ENCODE results near the gene OVCA2.

OVCA2 gene

DNA sequence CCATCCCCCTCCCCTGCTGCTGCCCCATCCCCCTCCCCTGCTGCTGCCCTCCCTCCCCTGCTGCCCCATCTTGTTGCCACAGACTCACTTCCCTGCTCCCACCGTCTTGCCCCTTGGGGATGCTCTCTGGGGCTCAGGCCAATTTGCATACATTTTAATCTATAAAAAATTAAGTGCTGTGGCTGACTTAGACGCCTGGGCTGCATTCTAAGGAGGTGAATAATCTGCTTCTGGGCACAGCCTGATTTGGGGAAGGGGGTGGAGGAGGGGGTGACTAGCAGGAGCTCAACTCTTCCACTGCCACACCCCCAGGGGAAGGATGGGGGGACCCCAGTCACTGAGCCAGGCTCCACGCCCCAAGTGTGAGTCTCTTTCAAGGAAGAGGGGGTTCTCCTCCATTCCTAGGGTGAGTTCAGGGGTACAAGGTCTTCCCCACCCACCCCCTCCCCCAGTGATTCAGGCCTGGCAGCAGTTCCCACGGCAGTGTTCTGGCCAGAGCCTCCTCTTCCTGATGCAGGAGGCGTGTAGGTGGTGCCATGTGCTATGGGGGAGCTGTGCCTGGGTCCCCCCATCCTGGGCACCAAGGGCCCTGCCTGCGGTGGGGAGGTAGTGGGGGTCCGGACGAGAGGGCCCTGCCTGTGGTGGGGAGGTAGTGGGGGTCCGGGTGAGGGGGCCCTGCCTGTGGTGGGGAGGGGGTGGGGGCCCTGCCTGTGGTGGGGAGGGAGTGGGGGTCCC, 6.8 kb upstream of the OVCA2 start:
- no peak for DNase-seq (ENCODE audit: low read depth)

DNA sequence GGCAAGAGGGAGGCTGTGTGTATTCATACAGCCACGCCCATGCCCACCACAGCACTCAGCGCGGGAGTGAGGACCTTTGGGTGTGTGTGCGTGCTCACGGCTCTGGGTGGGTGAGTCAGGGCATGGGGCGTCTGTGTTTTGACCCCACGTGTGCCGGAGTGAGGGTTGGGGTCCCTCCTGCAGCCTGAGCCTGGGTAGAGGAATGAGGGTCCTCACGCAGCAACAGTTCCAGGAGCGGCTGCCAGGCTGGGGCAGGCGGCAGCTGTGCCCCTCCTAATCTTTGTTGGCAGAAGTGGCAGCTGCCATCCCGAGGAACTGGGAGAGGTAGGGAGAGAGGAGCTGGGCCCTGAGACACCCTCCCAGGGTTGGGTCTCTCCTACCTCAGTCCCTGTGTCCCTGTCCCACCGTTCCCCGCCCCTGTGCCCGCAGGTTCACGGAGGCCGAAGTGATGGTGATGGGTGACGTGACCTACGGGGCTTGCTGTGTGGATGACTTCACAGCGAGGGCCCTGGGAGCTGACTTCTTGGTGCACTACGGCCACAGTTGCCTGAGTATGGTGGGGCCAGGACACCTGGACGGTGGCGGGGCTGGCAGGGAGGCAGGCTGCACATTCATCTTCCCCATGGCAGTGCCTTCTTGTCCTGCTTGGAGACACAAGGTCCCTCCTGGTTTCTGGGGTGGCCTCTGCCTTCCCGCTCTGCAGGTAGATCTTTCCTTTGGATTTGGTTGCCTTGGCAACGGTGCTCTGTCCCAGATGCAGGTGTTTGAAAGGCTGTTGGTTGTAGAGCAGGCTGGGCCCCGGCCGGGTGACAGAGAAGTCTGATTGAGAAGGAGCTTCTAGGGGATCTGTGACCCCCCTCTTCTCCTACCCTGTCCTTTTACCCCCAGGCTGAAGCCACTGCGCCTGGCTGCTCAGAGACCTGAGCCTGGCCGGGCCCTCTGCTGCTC, 6.0 kb upstream of the OVCA2 start:
- DNase-seq (ENCODE audit: low read depth), result no peak

DNA sequence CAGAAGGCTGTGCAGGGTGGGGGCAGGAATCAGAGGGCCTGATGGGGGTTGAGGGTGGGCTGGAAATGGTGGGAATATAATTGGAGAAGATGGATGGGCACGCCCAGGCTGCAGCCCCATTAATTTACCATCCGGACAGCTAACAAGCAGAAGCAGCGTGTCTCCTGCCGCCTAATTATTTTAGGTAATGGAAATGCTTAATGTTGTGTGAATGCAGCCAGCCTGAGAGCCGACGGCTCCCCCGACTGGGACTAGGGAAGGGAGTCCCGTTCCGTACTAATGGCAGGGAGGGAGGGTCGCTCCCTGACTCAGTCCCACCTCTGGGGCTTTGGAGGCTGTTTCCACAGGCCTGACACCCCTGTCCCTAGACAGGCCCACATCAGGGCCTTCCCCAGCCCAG, 4.7 kb upstream of the OVCA2 start:
- no peak for DNase-seq (ENCODE audit: low read depth)

DNA sequence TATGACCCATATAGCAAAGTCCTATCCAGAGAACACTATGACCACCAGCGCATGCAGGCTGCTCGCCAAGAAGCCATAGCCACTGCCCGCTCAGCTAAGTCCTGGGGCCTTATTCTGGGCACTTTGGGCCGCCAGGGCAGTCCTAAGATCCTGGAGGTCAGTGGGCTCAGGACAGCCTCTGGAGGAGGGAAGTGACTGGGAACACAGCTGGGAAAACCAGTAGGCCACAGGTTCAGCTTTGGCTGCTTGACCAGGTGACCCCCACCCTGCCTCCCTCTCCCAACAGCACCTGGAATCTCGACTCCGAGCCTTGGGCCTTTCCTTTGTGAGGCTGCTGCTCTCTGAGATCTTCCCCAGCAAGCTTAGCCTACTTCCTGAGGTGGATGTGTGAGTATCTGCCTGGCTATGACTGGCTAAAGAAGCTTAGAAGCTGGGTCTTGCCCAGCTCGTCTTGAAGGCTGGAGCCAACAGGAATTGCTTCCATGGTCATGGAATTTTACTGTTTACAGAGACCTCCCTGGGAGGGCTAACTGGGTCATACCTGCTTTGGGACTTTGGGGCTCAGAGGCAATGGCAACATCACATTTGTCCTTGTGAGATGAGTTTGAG, 1.5 kb upstream of the OVCA2 start:
- no peak for DNase-seq (ENCODE audit: low read depth)

DNA sequence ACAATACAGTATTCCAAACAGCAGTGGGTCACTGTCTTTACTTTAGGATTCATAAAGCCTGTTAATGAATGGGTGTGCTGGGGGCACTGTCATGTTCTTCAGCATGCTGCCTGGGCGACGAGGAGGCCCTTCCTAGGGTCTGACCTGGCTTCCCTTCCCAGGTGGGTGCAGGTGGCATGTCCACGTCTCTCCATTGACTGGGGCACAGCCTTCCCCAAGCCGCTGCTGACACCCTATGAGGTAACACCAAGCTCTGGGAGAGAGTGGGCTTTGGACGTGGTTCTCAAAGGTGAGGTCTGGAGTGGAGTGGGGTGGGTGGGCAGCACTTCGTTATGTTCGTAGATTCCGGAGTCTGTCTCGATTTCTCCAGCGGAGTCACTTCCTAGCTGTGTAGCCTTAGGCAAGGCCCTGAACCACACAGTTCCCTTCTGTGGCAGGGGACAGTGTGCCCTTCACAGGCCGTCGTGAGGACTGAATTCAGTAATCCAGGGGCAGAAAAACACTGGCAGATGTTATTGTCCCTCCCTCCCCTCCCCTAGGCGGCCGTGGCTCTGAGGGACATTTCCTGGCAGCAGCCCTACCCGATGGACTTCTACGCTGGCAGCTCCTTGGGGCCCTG, 771 bp upstream of the OVCA2 start:
- DNase-seq (ENCODE audit: low read depth), result no peak

DNA sequence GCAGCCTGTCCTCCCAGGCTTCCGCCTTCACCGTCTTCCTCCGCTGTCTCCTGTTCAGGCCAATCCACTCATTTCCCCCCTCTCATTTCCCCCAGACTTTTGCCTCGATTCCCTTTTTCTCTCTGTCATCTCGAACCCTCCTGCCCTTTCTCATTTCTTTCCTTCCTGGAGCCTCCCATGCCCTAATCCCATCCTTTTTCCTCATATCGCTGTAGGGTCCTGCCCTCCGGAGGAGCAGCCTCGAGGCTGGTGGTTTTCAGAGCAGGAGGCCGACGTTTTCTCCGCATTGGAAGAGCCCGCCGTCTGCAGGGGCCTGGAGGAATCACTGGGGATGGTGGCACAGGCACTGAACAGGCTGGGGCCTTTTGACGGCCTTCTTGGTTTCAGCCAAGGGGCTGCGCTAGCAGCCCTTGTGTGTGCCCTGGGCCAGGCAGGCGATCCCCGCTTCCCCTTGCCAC, 597 bp downstream of the OVCA2 start:
- DNase-seq (ENCODE audit: low read depth), result no peak

DNA sequence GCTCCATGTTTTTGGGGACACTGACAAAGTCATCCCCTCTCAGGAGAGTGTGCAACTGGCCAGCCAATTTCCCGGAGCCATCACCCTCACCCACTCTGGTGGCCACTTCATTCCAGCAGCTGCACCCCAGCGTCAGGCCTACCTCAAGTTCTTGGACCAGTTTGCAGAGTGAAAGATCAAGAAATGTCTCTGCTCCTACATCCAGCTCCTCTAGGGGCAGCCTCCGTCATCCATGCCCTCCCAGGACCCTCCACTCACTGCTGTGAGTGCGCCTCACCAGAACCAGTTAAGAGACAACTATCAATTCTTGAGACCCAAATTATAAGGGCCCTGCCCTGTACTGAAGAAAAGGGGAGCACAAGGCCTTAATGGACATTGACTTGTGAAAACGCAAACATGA, 1.1 kb downstream of the OVCA2 start:
- DNase-seq (ENCODE audit: low read depth), result no peak

DNA sequence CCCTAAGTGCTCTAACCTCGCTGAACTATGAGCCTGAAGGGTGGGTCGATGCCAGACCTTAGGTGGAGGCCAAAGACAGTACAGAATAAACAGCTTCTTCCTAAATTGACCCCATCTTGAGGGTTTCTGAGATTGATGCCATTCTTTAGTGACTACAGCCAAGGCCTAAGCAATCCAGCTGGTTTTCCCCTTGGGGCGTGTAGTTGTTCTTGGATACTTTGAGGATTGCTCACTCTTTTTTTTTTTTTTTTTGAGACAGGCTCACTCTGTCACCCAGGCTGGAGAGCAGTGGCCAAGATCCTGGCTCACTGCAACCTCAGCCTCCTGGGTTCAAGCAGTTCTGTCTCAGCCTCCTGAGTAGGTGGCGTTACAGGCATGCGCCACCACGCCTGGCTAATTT, 2.0 kb downstream of the OVCA2 start:
- no peak for DNase-seq (ENCODE audit: low read depth)

DNA sequence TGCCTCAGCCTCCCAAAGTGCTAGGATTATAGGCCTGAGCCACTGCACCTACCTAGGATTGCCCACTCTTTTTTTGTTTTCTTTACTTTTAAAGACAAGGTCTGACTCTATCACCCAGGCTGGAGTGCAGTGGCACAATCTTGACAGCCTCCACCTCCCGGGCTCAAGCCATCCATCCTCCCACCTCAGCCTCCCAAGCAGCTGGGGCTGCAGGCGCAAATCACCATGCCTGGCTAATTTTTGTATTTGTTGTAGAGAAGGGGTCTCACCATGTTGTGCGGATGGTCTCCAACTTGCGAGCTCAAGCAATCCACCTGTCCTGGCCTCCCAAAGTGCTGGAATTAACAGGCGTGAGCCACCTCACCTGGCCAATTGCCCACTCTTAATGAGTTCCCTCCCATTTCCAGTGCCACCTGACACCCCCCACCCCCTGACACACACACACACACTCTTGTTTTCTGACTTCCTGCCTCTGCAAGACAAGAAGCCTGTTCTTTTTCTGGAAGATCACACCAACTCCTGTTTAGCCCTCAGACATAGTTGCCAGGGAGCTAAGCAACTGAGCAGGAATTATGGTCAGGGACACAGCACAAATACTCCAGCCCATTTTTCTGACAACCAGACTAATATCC, 2.6 kb downstream of the OVCA2 start:
- DNase-seq (ENCODE audit: low read depth), result no peak

DNA sequence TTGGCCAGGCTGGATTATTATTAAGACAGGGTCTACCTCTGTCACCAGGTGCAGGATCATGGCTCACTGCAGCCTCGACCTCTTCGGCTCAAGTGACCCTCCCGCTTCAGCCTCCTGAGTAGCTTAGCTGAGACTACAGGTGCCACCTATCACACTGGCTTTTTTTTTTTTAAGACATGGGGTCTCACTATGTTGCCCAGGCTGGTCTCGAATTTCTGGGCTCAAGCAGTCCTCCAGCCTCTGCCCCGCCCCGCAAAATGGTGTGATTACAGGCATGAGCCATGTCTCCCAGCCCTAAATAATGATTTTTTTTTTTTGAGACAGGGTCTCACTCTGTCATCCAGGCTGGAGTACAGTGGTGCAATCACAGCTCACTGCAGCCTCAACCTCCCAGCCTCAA, 5.8 kb downstream of the OVCA2 start:
- no peak for DNase-seq (ENCODE audit: low read depth)

DNA sequence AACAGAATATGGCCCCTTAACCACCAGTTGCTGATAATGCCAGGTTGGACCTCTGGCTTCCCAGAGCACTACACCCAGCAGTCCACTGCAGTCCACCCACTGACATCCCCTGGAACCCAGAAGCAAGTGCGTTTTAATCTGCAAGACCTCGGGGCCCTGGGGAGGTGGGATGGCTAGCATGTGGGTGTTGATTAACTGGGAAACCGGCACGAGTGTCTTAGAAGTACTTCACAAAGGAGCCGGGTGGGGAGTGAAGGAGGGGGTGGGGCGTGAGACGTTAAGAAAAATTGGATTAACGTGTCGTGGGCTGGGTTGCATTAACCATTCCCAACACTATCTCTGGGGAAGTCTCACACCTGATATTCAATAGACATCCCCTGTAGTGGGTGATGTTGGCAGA, 7.0 kb downstream of the OVCA2 start:
- DNase-seq (ENCODE audit: low read depth), result no peak

DNA sequence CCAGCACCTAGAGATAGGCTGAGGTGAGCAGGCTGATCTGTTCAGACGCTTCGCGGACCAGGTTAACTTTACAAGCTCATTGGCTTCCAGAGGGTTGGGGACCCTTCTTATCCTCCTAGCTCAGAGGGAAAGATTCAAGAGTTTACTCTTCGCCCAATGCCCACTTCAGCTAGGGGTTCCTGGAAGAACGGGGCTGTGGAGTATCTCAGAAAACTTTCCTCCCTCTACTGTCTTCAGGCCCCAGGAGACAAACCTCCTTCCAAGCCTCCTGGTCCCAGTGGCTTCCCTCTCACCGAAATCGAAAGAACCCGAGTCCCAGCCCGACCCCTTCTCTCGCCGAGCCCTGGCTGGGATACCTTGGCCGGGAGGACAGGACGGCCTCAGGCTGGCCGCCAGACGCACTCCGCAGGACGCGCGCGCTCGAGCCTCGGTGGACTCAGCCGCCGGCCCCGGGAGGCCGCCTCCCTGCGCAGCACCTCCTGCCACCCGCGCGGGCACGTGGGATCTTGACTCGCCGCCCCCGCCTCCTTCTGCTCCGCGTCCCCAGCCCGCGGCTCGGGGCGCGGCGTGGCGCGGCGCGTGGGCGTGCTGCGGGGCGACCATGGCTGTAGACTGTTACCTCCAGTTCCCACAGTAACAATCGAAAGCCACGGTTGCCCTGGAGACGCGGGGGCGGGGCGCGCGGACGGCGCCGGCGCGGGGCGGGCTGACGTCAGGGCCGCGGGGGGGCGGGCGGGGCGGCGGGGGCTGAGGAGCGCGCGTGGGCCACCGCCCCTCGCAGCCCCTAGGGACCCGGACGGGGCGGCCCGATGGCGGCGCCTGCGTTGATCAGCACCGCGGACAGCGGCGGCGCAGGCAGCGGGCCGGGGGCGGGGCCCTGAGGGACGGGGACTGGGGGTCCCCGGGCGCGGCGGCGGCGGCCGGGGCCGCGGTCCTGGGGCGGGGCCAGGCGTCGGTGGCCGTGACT, 7.8 kb downstream of the OVCA2 start:
- DNase-seq (ENCODE audit: low read depth), result peak; percentile 84

DNA sequence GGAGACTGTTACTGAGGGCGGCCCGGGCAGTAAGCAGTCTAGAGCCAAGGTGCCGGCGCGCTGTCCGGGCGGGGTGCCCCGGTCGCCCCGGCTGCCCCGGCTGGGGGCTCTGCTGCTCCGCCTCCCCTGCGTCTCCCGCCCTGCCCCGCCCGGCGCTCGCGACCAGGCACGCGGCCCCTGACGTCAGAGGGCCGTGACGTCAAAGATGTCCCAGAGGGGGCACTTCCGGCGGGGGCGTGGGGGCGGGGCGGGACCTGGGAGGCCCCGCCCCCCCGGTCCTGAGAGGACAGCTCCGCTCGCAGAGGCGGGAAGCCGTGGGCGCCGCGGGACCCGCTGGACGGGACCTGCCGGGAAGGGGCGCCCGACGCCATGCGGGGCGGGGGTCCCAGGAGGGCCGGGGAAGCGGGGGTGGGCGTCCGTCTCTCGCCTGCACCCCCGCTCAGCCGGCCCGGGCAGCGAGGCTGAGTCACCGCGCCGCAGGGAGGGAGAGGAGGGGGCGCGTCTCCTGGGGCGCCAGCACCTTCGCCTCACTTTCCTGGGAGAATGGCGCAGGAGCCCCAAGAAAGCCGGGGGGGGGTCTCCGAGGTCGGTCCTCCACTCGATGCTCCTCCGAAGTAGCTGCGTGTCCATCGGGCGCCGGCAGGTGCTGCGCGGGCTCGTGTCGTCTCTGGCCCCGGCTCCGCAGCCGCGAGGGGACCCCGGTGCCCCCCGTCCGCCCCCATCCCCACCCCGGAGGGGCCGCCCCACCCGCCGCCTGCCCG, 8.7 kb downstream of the OVCA2 start:
- DNase-seq (ENCODE audit: low read depth), result peak; percentile 63

DNA sequence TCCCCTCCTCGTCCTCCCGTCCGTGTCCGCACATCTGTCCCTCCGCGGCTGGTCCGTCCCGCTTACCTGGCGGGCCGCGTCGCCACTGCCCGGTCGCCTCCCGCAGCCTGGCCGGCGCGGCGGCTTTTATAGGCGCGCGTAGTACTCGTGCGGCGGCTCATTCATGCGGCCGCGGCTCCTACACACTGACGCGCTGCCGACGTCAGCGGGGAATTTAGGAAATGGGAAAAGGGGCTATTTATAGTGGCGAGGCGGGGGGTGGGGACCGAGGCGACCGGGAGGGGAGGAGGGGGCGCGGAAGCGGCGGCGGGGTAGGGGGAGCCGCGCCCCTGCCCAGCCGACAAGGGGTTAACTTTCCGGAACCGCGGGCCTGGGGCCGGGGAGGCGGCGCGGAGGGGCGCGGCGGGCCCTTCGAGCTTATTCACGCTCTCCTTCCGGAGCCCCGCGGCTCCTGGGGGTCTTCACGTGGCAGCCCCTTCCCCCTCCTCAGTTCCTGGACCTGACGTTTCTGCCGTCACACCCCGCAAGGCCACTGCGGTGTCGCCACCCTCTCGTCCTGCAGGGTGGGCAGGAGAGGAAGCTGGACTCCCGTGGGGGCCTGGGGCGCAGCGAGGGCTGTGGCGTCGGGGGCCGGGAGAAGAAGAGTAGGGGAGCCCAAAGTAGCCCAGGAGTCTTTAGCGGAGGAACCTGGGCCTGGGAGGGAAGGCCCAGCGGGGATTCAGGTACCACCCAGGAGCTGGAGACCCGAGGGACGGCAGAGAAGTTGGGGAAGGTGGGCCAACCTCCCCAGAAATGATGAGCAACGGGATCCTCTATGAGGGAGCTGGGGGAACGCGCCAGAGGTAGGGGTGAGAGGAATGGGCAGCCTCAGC, 9.5 kb downstream of the OVCA2 start:
- no peak for DNase-seq (ENCODE audit: low read depth)

DNA sequence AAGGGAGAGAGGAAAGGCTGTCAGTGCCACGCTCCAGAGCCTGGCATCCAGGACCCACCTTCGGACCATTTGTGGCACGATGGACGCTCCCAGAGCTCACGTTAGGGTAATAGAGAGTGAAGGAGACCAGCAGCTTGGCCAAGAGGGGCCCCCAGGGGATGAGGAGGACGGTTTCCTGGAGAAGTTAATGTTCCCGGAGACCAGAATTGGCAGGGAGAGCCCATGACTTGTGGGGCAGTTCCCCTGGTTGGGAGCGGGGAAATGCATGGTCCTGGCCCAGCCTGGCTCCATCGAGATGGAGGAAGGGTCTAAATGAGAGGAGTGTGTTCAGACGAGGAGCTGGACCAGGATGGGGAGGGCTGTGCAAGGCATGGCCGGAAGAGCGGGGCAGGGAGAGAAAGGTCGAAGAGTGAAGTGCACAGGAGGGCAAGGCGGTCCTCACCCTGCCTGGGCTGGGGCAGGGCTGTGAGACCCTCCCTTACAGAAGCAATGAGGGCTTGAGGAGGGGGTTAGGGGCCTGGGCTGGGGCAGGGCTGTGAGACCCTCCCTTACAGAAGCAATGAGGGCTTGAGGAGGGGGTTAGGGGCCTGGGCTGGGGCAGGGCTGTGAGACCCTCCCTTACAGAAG, 10.2 kb downstream of the OVCA2 start:
- no peak for DNase-seq (ENCODE audit: low read depth)

DNA sequence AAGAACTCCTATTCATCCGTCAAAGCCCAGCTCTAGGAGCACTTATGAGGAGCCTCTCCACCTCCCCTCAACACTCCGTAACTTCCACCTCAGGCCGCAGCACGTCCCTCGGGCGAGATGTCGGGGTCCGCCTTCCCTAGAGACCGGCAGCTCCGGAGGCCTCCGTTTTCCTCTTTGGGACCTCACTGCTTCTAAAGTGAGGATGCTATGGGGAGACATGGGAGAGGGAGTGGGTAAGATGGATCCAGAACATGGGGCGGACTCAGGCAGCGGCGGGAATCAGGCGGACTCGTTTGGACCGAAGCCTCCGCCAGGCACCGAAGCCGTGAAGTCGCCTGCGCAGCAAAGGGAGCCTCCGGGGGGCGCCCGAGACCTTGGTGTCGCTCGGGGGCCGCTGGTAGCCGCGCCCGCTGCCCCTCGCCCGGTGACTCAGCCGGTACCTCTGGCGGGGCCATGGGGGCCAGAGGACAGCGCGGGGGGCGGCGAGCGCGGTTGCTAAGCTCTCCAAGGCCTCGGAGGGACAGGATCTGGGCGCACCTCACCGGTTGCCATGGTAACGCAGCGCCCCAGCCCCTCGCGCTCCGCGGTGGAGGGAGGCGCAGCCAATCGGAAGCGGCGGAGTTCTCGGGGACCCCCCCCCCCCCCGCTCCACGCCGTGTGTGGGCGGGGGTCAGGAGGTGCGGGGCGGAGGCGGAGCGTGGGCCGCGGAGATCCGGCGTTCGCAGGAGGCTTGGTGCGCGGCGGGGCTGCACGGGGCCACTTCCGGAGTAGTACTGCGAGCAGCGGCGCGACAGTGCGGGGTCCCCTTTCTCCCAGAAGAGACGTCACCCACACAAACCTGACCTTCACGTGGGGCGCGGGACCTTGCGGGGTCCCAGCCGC, 11.8 kb downstream of the OVCA2 start:
- peak; percentile 59 for DNase-seq (ENCODE audit: low read depth)

DNA sequence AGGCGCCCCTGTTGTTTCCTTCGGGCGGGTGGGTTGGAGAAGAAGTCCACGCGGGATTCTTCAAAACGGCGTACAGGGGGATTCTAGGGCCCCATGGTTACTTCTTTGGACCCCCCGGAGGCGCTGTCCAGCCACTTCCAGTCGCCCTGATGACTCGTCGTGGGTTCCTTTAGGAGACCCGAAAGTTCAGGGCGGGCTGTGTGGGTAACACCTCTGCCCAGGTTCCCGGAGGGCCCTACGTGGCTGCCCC, 12.4 kb downstream of the OVCA2 start:
- DNase-seq (ENCODE audit: low read depth), result no peak
